ENCODE data around the gene PASK.

PASK gene

GRCh38 chr2:241096979-241097378 lies 52.3 kb downstream of the PASK start:
- TF ChIP-seq REST (IDR thresholded peaks at IDR 0.05; ENCODE audit: low read depth), result no peak
- no peak for TF ChIP-seq USF1 (IDR thresholded peaks at IDR 0.05)
- no peak for TF ChIP-seq TAF1 (IDR thresholded peaks at IDR 0.05; ENCODE audit: low read depth)
- no peak for TF ChIP-seq ZBTB7A (IDR thresholded peaks at IDR 0.05; ENCODE audit: low read depth)
- TF ChIP-seq FOXM1 (IDR thresholded peaks at IDR 0.05; ENCODE audit: borderline replicate concordance, low read depth), result no peak
- no peak for TF ChIP-seq NFIC (IDR thresholded peaks at IDR 0.05)
- TF ChIP-seq TEAD4 (IDR thresholded peaks at IDR 0.05), result no peak
- no peak for TF ChIP-seq CEBPB (IDR thresholded peaks at IDR 0.05)
- no peak for TF ChIP-seq EP300 (IDR thresholded peaks at IDR 0.05; ENCODE audit: borderline replicate concordance)
- TF ChIP-seq RAD21 (IDR thresholded peaks at IDR 0.05; ENCODE audit: low read depth), result no peak
- TF ChIP-seq CREB1 (IDR thresholded peaks at IDR 0.05; ENCODE audit: low read depth), result no peak
- TF ChIP-seq EGR1 (IDR thresholded peaks at IDR 0.05), result no peak
- TF ChIP-seq YY1 (IDR thresholded peaks at IDR 0.05; ENCODE audit: low read depth), result no peak
- TF ChIP-seq MAX (IDR thresholded peaks at IDR 0.05), result no peak
- no peak for TF ChIP-seq TCF12 (IDR thresholded peaks at IDR 0.05; ENCODE audit: low read depth)

GRCh38 chr2:241095594-241096290 lies 53.5 kb downstream of the PASK start:
- TF ChIP-seq USF1 (IDR thresholded peaks at IDR 0.05) (no peak), RAD21 (IDR thresholded peaks at IDR 0.05; ENCODE audit: low read depth) (no peak), TCF12 (IDR thresholded peaks at IDR 0.05; ENCODE audit: low read depth) (no peak), REST (IDR thresholded peaks at IDR 0.05; ENCODE audit: low read depth) (no peak), FOXM1 (IDR thresholded peaks at IDR 0.05; ENCODE audit: borderline replicate concordance, low read depth) (no peak), ZBTB7A (IDR thresholded peaks at IDR 0.05; ENCODE audit: low read depth) (no peak), CEBPB (IDR thresholded peaks at IDR 0.05) (no peak), YY1 (IDR thresholded peaks at IDR 0.05; ENCODE audit: low read depth) (no peak), TAF1 (IDR thresholded peaks at IDR 0.05; ENCODE audit: low read depth) (no peak), EGR1 (IDR thresholded peaks at IDR 0.05) (no peak), NFIC (IDR thresholded peaks at IDR 0.05) (no peak), TEAD4 (IDR thresholded peaks at IDR 0.05) (no peak), CREB1 (IDR thresholded peaks at IDR 0.05; ENCODE audit: low read depth) (no peak), MAX (IDR thresholded peaks at IDR 0.05) (no peak), EP300 (IDR thresholded peaks at IDR 0.05; ENCODE audit: borderline replicate concordance) (no peak)

- TF ChIP-seq CREB1 (IDR thresholded peaks at IDR 0.05; ENCODE audit: low read depth) (no peak), TAF1 (IDR thresholded peaks at IDR 0.05; ENCODE audit: low read depth) (no peak), MAX (IDR thresholded peaks at IDR 0.05) (no peak), TEAD4 (IDR thresholded peaks at IDR 0.05) (no peak), REST (IDR thresholded peaks at IDR 0.05; ENCODE audit: low read depth) (no peak), USF1 (IDR thresholded peaks at IDR 0.05) (no peak), TCF12 (IDR thresholded peaks at IDR 0.05; ENCODE audit: low read depth) (no peak), CEBPB (IDR thresholded peaks at IDR 0.05) (no peak), RAD21 (IDR thresholded peaks at IDR 0.05; ENCODE audit: low read depth) (no peak), NFIC (IDR thresholded peaks at IDR 0.05) (no peak), EGR1 (IDR thresholded peaks at IDR 0.05) (no peak), FOXM1 (IDR thresholded peaks at IDR 0.05; ENCODE audit: borderline replicate concordance, low read depth) (no peak), EP300 (IDR thresholded peaks at IDR 0.05; ENCODE audit: borderline replicate concordance) (no peak), YY1 (IDR thresholded peaks at IDR 0.05; ENCODE audit: low read depth) (no peak)
Observed at GRCh38 chr2:241094924-241095420, 54.3 kb downstream of the PASK start.
